HCT116 (cell line): ENCODE measurements around the gene LRRC32. TPM values are rescaled to one million over a fixed set of nuclear protein-coding genes. Genes with fewer than 3 reads are reported as not detected.

Source experiments
- ATAC-seq: fragments of 200-7000 bp; cut with Tn5 transposase; 2 replicates; pipeline ENCODE4 v1.9.1; 2020; ENCODE audit warnings: mild to moderate bottlenecking, moderate library complexity
- BruUV-seq: library from RNA; stranded (reverse); fragments of 400-500 nt; replicated peaks from 2 replicates; lab custom pipeline; 2021; lab: Mats Ljungman, UMichigan
- CTCF ChIA-PET: fragments of 300-600 bp; sonication (Branson Sonifier 250); formaldehyde crosslinking; loops from one replicate; lab custom pipeline; 2021; ENCODE audit warnings: antibody characterized with exemption; lab: Charles Lee
- POLR2A ChIA-PET: fragments of 300-600, 350-600 bp; sonication (Branson Sonifier 250); formaldehyde crosslinking; loops from one replicate; lab custom pipeline; 2021; ENCODE audit warnings: antibody characterized with exemption; lab: Charles Lee
- RAD21 ChIA-PET, 2 experiments: fragments of 300-600 bp; sonication (Branson Sonifier 250); formaldehyde crosslinking; loops; one replicate each; lab custom pipeline; 2023; ENCODE audit warnings: low total read pairs in 2 of 2; ENCODE audit not compliant: uncharacterized antibody in 2 of 2, unreplicated experiment in 2 of 2, low non-redundant PET in 1 of 2; lab: Charles Lee
- DNase-seq: peaks from one replicate; pipeline ENCODE4 v3.0.0-alpha.2; 2010; ENCODE audit warnings: low read depth, low spot score
- H2AFZ ChIP-seq: fragments of 200-600 bp; shearing (Covaris generic), sonication (generic); 2 replicates; pipeline ENCODE4 v1.6.1; 2017; ENCODE audit warnings: low read depth, mixed run types, mixed read lengths, antibody characterized with exemption, low read length; ENCODE audit not compliant: poor library complexity, severe bottlenecking
- H3K27ac ChIP-seq: 2 replicates; pipeline ENCODE4 v1.5.1; 2012; ENCODE audit warnings: low read depth, low read length
- H3K27me3 ChIP-seq: fragments of 200-600 bp; sonication (generic); 2 replicates; pipeline ENCODE4 v1.6.1; 2016; ENCODE audit warnings: mixed run types, low read length, mixed read lengths; ENCODE audit not compliant: insufficient read depth
- H3K36me3 ChIP-seq, 2 experiments: fragments of 200-500 bp in 1 of 2; fragments of 200-600 bp in 1 of 2; sonication (Bioruptor generic) in 1 of 2; sonication (generic) in 1 of 2; 2 replicates each; pipeline versions ENCODE4 v1.5.1 to v1.6.1; 2014 to 2016; ENCODE audit warnings: low read length in 2 of 2, inconsistent platforms in 1 of 2, mixed read lengths in 1 of 2, mixed run types in 1 of 2; ENCODE audit not compliant: insufficient read depth in 2 of 2, control insufficient read depth in 1 of 2
- H3K4me1 ChIP-seq, 2 experiments: fragments of 200-600 bp in 1 of 2; sonication (generic) in 1 of 2; 2 replicates each; pipeline versions ENCODE4 v1.5.1 to v1.6.1; 2012 to 2017; ENCODE audit warnings: low read length in 2 of 2, inconsistent platforms in 1 of 2, mild to moderate bottlenecking in 1 of 2, mixed read lengths in 1 of 2, mixed run types in 1 of 2, moderate library complexity in 1 of 2; ENCODE audit not compliant: insufficient read depth in 2 of 2, control insufficient read depth in 1 of 2
- H3K4me2 ChIP-seq: fragments of 200-600 bp; sonication (generic); 2 replicates; pipeline ENCODE4 v1.6.1; 2017; ENCODE audit warnings: mixed run types, low read length, mixed read lengths
- H3K4me3 ChIP-seq, 2 experiments: fragments of 200-600 bp in 1 of 2; sonication (generic) in 1 of 2; replicated peaks in 1 of 2; 2 replicates each; pipeline ENCODE4 v1.5.1; 2011 to 2016; ENCODE audit warnings: low read length in 2 of 2, control low read depth in 1 of 2, low read depth in 1 of 2, mild to moderate bottlenecking in 1 of 2, mixed read lengths in 1 of 2, mixed run types in 1 of 2
- H3K79me2 ChIP-seq: fragments of 200-600 bp; sonication (generic); 2 replicates; pipeline ENCODE4 v1.6.1; 2017; ENCODE audit warnings: mild to moderate bottlenecking, mixed run types, low read length, moderate library complexity, mixed read lengths; ENCODE audit not compliant: insufficient read depth
- H3K9ac ChIP-seq: fragments of 200-600 bp; sonication (generic); 2 replicates; pipeline ENCODE4 v1.6.1; 2016; ENCODE audit warnings: low read length, mixed read lengths
- H3K9me2 ChIP-seq: fragments of 200-600 bp; sonication (generic), shearing (Covaris generic); 2 replicates; pipeline ENCODE4 v1.6.1; 2017; ENCODE audit warnings: mixed run types, mild to moderate bottlenecking, moderate library complexity; ENCODE audit not compliant: insufficient read depth
- H3K9me3 ChIP-seq, 2 experiments: fragments of 200-500 bp in 1 of 2; fragments of 200-600 bp in 1 of 2; sonication (Bioruptor generic) in 1 of 2; sonication (generic) in 1 of 2; 2 replicates each; pipeline ENCODE4 v1.6.1; 2014 to 2017; ENCODE audit warnings: low read length in 2 of 2, mixed read lengths in 2 of 2, inconsistent platforms in 1 of 2, low read depth in 1 of 2, mild to moderate bottlenecking in 1 of 2, mixed run types in 1 of 2, moderate library complexity in 1 of 2; ENCODE audit not compliant: control insufficient read depth in 1 of 2, insufficient read depth in 1 of 2
- H4K20me1 ChIP-seq: fragments of 200-600 bp; sonication (generic), shearing (Covaris generic); 2 replicates; pipeline ENCODE4 v1.6.1; 2017; ENCODE audit warnings: mixed run types, mild to moderate bottlenecking, moderate library complexity; ENCODE audit not compliant: insufficient read depth
- CBX3 ChIP-seq: IDR thresholded peaks from 2 replicates; pipeline ENCODE4 v1.6.1; 2012; ENCODE audit warnings: low read depth
- CEBPB ChIP-seq: IDR thresholded peaks from 2 replicates; pipeline ENCODE4 v1.6.1; 2012; ENCODE audit warnings: low read depth
- EGR1 ChIP-seq: IDR thresholded peaks from 2 replicates; pipeline ENCODE4 v1.6.1; 2012; ENCODE audit warnings: low read depth
- ELF1 ChIP-seq: IDR thresholded peaks from 2 replicates; pipeline ENCODE4 v1.6.1; 2012; ENCODE audit warnings: low read depth, borderline replicate concordance
- EZH2 ChIP-seq: fragments of 200-600 bp; sonication (generic); IDR thresholded peaks from 2 replicates; pipeline ENCODE4 v1.6.1; 2017; ENCODE audit warnings: antibody characterized with exemption, mixed run types
- FOSL1 ChIP-seq: IDR thresholded peaks from 2 replicates; pipeline ENCODE4 v1.6.1; 2012; ENCODE audit warnings: low read depth
- JUND ChIP-seq: IDR thresholded peaks from 2 replicates; pipeline ENCODE4 v1.6.1; 2012
- POLR2A ChIP-seq: IDR thresholded peaks from 2 replicates; pipeline ENCODE4 v1.7.0; 2011; ENCODE audit warnings: borderline replicate concordance; ENCODE audit not compliant: insufficient read depth, insufficient read length; ENCODE audit errors: extremely low read depth
- POLR2AphosphoS5 ChIP-seq: IDR thresholded peaks from 2 replicates; pipeline ENCODE4 v1.6.1; 2011; ENCODE audit warnings: mild to moderate bottlenecking, low read depth, low read length, moderate library complexity
- SIN3A ChIP-seq: IDR thresholded peaks from 2 replicates; pipeline ENCODE4 v1.6.1; 2012; ENCODE audit warnings: low read depth
- SP1 ChIP-seq: IDR thresholded peaks from 2 replicates; pipeline ENCODE4 v1.6.1; 2012; ENCODE audit warnings: low read depth
- SRF ChIP-seq: IDR thresholded peaks from 2 replicates; pipeline ENCODE4 v1.6.1; 2012; ENCODE audit warnings: low read depth
- TCF7L2 ChIP-seq: IDR thresholded peaks from 2 replicates; pipeline ENCODE4 v1.7.0; 2011; ENCODE audit warnings: borderline replicate concordance, inconsistent platforms; ENCODE audit not compliant: insufficient read depth, insufficient read length; ENCODE audit errors: extremely low read depth
- YY1 ChIP-seq: IDR thresholded peaks from 2 replicates; pipeline ENCODE4 v1.6.1; 2011; ENCODE audit warnings: low read length, low read depth, moderate library complexity, mild to moderate bottlenecking; ENCODE audit not compliant: insufficient replicate concordance; ENCODE audit errors: extremely low read depth
- ZNF274 ChIP-seq: fragments of 200-500 bp; sonication (Bioruptor generic); IDR thresholded peaks from 2 replicates; pipeline ENCODE4 v1.6.1; 2014; ENCODE audit warnings: mild to moderate bottlenecking, low read depth, low read length, inconsistent platforms
- intact Hi-C: fragments of 100-400 bp; cut with micrococcal nuclease; formaldehyde crosslinking; loops from 2 replicates; pipeline ENCODE4 v1.10.0; 2022
- total RNA-seq: library from RNA; stranded (reverse); gene quantifications from one replicate; pipeline ENCODE4 v1.2.1, GENCODE V29; 2021; ENCODE audit not compliant: unreplicated experiment
- TF ChIP-seq, protein P1 (sequence below), 3 experiments: fragments of 200-600 bp in 1 of 3; sonication (generic) in 1 of 3; IDR thresholded peaks in 2 of 3; conservative IDR thresholded peaks in 1 of 3; 2 replicates each; pipeline ENCODE4 v1.5.1; 2012 to 2017; ENCODE audit warnings: low read depth in 2 of 3, low read length in 2 of 3, antibody characterized with exemption in 1 of 3, borderline replicate concordance in 1 of 3, control low read depth in 1 of 3, mild to moderate bottlenecking in 1 of 3, mixed read lengths in 1 of 3, mixed run types in 1 of 3, moderate library complexity in 1 of 3; ENCODE audit not compliant: insufficient read depth in 1 of 3
- TF ChIP-seq, protein P2 (sequence below): IDR thresholded peaks from 2 replicates; pipeline ENCODE4 v1.6.1; 2012
- TF ChIP-seq, protein P3 (sequence below): IDR thresholded peaks from 2 replicates; pipeline ENCODE4 v1.6.1; 2011; ENCODE audit warnings: mild to moderate bottlenecking, low read length, moderate library complexity; ENCODE audit not compliant: insufficient replicate concordance; ENCODE audit errors: extremely low read depth
- TF ChIP-seq, protein P4 (sequence below): IDR thresholded peaks from 2 replicates; pipeline ENCODE4 v1.6.1; 2012
- TF ChIP-seq, protein P5 (sequence below): IDR thresholded peaks from 2 replicates; pipeline ENCODE4 v1.6.1; 2012; ENCODE audit warnings: low read depth

LRRC32 gene
- total RNA-seq, 1 experiment from 2014 or later = 0.54 TPM

DNA sequence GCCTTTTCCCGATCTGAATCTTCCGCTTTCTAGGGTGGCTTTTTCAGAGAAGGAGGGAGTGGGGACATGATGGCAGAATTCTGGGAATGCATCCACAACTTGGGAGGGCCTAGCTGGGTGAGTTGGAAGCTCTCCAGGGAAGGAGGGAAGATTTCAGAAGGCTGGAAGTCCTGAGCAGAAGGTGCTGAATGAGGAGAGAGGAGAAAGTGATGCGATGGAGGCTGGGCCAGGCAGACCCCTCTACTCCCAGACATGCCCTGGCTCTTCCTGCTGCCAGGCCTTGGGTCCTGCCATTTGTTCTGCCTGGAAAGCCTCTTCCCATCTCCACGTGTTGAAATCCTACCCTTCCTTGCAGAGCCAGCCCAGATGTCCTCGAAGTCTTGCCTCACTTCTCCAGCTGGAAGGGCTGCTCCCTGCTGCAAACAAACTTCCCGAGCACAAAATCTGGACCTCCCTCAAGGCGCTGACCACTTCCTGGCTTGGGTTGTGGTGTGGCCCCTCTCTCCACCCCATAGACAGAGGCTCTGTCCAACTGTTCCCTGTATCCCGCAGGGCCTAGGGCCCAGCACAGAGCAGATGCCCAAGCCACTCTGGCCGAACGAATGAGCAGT lies 16.8 kb downstream of the LRRC32 start:
- H3K9me2 ChIP-seq = no peaks in the 10 kb centered on the region
- RAD21 ChIA-PET = no interaction called here
- BruUV-seq = no TSS peak
- H3K27me3 ChIP-seq = 0 out of 2 replicates have a peak, but pooled peaks cover 1% of the 10 kb centered on the region
- CTCF ChIA-PET = no interaction called here
- no peak for DNase-seq
- intact Hi-C loops = no loop called here
- ATAC-seq = no peak
- no peak overlapping the region for H3K9ac ChIP-seq
- no peak for TF ChIP-seq EGR1
- TF ChIP-seq SP1 = no peak
- TF ChIP-seq FOSL1 = no peak
- TF ChIP-seq CEBPB = no peak
- TF ChIP-seq, protein P1, sequence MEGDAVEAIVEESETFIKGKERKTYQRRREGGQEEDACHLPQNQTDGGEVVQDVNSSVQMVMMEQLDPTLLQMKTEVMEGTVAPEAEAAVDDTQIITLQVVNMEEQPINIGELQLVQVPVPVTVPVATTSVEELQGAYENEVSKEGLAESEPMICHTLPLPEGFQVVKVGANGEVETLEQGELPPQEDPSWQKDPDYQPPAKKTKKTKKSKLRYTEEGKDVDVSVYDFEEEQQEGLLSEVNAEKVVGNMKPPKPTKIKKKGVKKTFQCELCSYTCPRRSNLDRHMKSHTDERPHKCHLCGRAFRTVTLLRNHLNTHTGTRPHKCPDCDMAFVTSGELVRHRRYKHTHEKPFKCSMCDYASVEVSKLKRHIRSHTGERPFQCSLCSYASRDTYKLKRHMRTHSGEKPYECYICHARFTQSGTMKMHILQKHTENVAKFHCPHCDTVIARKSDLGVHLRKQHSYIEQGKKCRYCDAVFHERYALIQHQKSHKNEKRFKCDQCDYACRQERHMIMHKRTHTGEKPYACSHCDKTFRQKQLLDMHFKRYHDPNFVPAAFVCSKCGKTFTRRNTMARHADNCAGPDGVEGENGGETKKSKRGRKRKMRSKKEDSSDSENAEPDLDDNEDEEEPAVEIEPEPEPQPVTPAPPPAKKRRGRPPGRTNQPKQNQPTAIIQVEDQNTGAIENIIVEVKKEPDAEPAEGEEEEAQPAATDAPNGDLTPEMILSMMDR (IDR thresholded peaks at IDR 0.05 in 2 of 3, conservative IDR thresholded peaks at IDR 0.05 in 1 of 3; ENCODE audit: borderline replicate concordance in 1 of 3, insufficient read depth in 1 of 3, low read depth in 2 of 3, low read length in 2 of 3) = no peak
- no peak for TF ChIP-seq POLR2A
- TF ChIP-seq, protein P2, sequence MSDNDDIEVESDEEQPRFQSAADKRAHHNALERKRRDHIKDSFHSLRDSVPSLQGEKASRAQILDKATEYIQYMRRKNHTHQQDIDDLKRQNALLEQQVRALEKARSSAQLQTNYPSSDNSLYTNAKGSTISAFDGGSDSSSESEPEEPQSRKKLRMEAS = no peak
- TF ChIP-seq, protein P3, sequence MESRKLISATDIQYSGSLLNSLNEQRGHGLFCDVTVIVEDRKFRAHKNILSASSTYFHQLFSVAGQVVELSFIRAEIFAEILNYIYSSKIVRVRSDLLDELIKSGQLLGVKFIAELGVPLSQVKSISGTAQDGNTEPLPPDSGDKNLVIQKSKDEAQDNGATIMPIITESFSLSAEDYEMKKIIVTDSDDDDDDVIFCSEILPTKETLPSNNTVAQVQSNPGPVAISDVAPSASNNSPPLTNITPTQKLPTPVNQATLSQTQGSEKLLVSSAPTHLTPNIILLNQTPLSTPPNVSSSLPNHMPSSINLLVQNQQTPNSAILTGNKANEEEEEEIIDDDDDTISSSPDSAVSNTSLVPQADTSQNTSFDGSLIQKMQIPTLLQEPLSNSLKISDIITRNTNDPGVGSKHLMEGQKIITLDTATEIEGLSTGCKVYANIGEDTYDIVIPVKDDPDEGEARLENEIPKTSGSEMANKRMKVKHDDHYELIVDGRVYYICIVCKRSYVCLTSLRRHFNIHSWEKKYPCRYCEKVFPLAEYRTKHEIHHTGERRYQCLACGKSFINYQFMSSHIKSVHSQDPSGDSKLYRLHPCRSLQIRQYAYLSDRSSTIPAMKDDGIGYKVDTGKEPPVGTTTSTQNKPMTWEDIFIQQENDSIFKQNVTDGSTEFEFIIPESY = no peak
- TF ChIP-seq, protein P4, sequence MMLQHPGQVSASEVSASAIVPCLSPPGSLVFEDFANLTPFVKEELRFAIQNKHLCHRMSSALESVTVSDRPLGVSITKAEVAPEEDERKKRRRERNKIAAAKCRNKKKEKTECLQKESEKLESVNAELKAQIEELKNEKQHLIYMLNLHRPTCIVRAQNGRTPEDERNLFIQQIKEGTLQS = no peak
- TF ChIP-seq SRF = no peak
- no peak for TF ChIP-seq ELF1
- TF ChIP-seq JUND = no peak
- TF ChIP-seq POLR2AphosphoS5 = no peak
- no peak for TF ChIP-seq EZH2
- no peak for TF ChIP-seq YY1
- TF ChIP-seq ZNF274 = no peak
- TF ChIP-seq TCF7L2 = no peak
- no peak for TF ChIP-seq CBX3
- TF ChIP-seq SIN3A = no peak
- TF ChIP-seq, protein P5, sequence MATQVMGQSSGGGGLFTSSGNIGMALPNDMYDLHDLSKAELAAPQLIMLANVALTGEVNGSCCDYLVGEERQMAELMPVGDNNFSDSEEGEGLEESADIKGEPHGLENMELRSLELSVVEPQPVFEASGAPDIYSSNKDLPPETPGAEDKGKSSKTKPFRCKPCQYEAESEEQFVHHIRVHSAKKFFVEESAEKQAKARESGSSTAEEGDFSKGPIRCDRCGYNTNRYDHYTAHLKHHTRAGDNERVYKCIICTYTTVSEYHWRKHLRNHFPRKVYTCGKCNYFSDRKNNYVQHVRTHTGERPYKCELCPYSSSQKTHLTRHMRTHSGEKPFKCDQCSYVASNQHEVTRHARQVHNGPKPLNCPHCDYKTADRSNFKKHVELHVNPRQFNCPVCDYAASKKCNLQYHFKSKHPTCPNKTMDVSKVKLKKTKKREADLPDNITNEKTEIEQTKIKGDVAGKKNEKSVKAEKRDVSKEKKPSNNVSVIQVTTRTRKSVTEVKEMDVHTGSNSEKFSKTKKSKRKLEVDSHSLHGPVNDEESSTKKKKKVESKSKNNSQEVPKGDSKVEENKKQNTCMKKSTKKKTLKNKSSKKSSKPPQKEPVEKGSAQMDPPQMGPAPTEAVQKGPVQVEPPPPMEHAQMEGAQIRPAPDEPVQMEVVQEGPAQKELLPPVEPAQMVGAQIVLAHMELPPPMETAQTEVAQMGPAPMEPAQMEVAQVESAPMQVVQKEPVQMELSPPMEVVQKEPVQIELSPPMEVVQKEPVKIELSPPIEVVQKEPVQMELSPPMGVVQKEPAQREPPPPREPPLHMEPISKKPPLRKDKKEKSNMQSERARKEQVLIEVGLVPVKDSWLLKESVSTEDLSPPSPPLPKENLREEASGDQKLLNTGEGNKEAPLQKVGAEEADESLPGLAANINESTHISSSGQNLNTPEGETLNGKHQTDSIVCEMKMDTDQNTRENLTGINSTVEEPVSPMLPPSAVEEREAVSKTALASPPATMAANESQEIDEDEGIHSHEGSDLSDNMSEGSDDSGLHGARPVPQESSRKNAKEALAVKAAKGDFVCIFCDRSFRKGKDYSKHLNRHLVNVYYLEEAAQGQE = no peak
- no peak overlapping the region for H3K4me2 ChIP-seq
- no peak overlapping the region for H3K27ac ChIP-seq
- H3K36me3 ChIP-seq = no peaks in the 10 kb centered on the region
- H3K4me1 ChIP-seq = no peaks in the 10 kb centered on the region
- POLR2A ChIA-PET = no interaction called here
- H3K79me2 ChIP-seq = no peaks in the 10 kb centered on the region
- H4K20me1 ChIP-seq = no peaks in the 10 kb centered on the region
- no peaks in the 10 kb centered on the region for H3K9me3 ChIP-seq
- H2AFZ ChIP-seq = no peak overlapping the region
- H3K4me3 ChIP-seq = no peak overlapping the region
